HepG2 (cell line): Measurements from ENCODE around the gene TMC2. TPM values are rescaled to one million over a fixed set of nuclear protein-coding genes. Genes with fewer than 3 reads are reported as not detected.

Source experiments
- ATAD3A ChIP-seq: sonication (generic); formaldehyde crosslinking; IDR thresholded peaks from 2 replicates; pipeline ENCODE4 v1.4.0; 2020; ENCODE audit warnings: missing genetic modification reagents
- BORCS8-MEF2B ChIP-seq: sonication (generic); formaldehyde crosslinking; IDR thresholded peaks from 2 replicates; pipeline ENCODE4 v1.8.0; 2022; ENCODE audit warnings: mild to moderate bottlenecking, missing genetic modification reagents
- FOXC1 ChIP-seq: sonication (generic); formaldehyde crosslinking; IDR thresholded peaks from 2 replicates; pipeline ENCODE4 v1.8.0; 2022; ENCODE audit warnings: mild to moderate bottlenecking, missing genetic modification reagents, borderline replicate concordance
- GTF2F1 ChIP-seq: fragments of 150-350 bp; IDR thresholded peaks from 2 replicates; pipeline ENCODE4 v1.6.1; 2014; ENCODE audit warnings: low read length
- PAF1 ChIP-seq: IDR thresholded peaks from 2 replicates; pipeline ENCODE4 v1.6.1; 2016; ENCODE audit warnings: missing genetic modification reagents, missing compliant biosample characterization
- RBAK ChIP-seq: sonication (generic); formaldehyde crosslinking; IDR thresholded peaks from 2 replicates; pipeline ENCODE4 v1.5.1; 2020; ENCODE audit warnings: mild to moderate bottlenecking, missing genetic modification reagents
- RBM39 ChIP-seq: fragments of 200-400 bp; formaldehyde crosslinking; IDR thresholded peaks from one replicate; pipeline ENCODE4 v1.6.1; 2018; ENCODE audit warnings: antibody characterized with exemption, mild to moderate bottlenecking, low read depth, low read length; ENCODE audit not compliant: poor library complexity, severe bottlenecking
- REL ChIP-seq: sonication (generic); formaldehyde crosslinking; conservative IDR thresholded peaks from 2 replicates; pipeline ENCODE4 v1.8.0; 2022; ENCODE audit warnings: mild to moderate bottlenecking, missing genetic modification reagents, moderate library complexity
- TCF7L2 ChIP-seq: IDR thresholded peaks from 2 replicates; pipeline ENCODE4 v1.6.1; 2011; ENCODE audit warnings: mild to moderate bottlenecking, low read depth, low read length, moderate library complexity
- THYN1 ChIP-seq: sonication (generic); formaldehyde crosslinking; IDR thresholded peaks from 2 replicates; pipeline ENCODE4 v1.8.1; 2023; ENCODE audit warnings: low read depth, mild to moderate bottlenecking, moderate library complexity, missing genetic modification reagents, borderline replicate concordance
- TOE1 ChIP-seq: sonication (generic); formaldehyde crosslinking; IDR thresholded peaks from 2 replicates; pipeline ENCODE4 v1.4.0; 2020; ENCODE audit warnings: mild to moderate bottlenecking, missing genetic modification reagents
- ZFP82 ChIP-seq: sonication (generic); formaldehyde crosslinking; IDR thresholded peaks from 2 replicates; pipeline ENCODE4 v1.5.1; 2020; ENCODE audit warnings: mild to moderate bottlenecking, missing genetic modification reagents, borderline replicate concordance
- ZNF263 ChIP-seq: sonication (generic); formaldehyde crosslinking; IDR thresholded peaks from 2 replicates; pipeline ENCODE4 v1.4.0; 2020; ENCODE audit warnings: missing genetic modification reagents
- ZNF264 ChIP-seq: sonication (generic); formaldehyde crosslinking; IDR thresholded peaks from 2 replicates; pipeline ENCODE4 v1.4.0; 2020; ENCODE audit warnings: missing genetic modification reagents
- ZNF451 ChIP-seq: sonication (generic); formaldehyde crosslinking; IDR thresholded peaks from 2 replicates; pipeline ENCODE4 v1.5.0; 2020; ENCODE audit warnings: mild to moderate bottlenecking, missing genetic modification reagents
- ZNF557 ChIP-seq: sonication (generic); formaldehyde crosslinking; IDR thresholded peaks from 2 replicates; pipeline ENCODE4 v1.4.0; 2020; ENCODE audit warnings: missing genetic modification reagents
- ZNF841 ChIP-seq: sonication (generic); formaldehyde crosslinking; IDR thresholded peaks from 2 replicates; pipeline ENCODE4 v1.8.1; 2023; ENCODE audit warnings: missing genetic modification reagents, borderline replicate concordance
- ZNF878 ChIP-seq: sonication (generic); formaldehyde crosslinking; IDR thresholded peaks from 2 replicates; pipeline ENCODE4 v1.8.1; 2023; ENCODE audit warnings: mild to moderate bottlenecking, missing genetic modification reagents, moderate library complexity
- ZSCAN25 ChIP-seq: sonication (generic); formaldehyde crosslinking; IDR thresholded peaks from 2 replicates; pipeline ENCODE4 v1.8.0; 2022; ENCODE audit warnings: mild to moderate bottlenecking, missing genetic modification reagents
- polyA plus RNA-seq, 8 experiments: library from polyadenylated mRNA; depleted of rRNA in 3 of 8; stranded (reverse) in 7 of 8; unstranded in 1 of 8; fragments of >200 nt; fragmentation: Illumina TruSeq in 4 of 8; extraction: Trizol in 4 of 8; gene quantifications; 2 replicates each; pipeline versions ENCODE4 v1.2.1 to v1.2.3, GENCODE V29; 2011 to 2016; ENCODE audit warnings: low read depth in 4 of 8, missing spikeins in 1 of 8, mixed read lengths in 1 of 8; ENCODE audit not compliant: insufficient read depth in 1 of 8
- total RNA-seq, 5 experiments: library from RNA; depleted of rRNA; stranded (reverse); fragments of >200 nt; fragmentation: Illumina TruSeq; extraction: Trizol; gene quantifications; 2 replicates each; pipeline ENCODE4 v1.2.3, GENCODE V29; 2016; ENCODE audit warnings: low read depth in 1 of 5
- TF ChIP-seq, protein P1 (sequence below): sonication (generic); formaldehyde crosslinking; IDR thresholded peaks from 2 replicates; pipeline ENCODE4 v1.8.0; 2022; ENCODE audit warnings: missing genetic modification reagents, mild to moderate bottlenecking, borderline replicate concordance
- TF ChIP-seq, protein P2 (sequence below): sonication (generic); formaldehyde crosslinking; IDR thresholded peaks from 2 replicates; pipeline ENCODE4 v1.5.1; 2020; ENCODE audit warnings: missing genetic modification reagents, mild to moderate bottlenecking, borderline replicate concordance
- TF ChIP-seq, protein P3 (sequence below): sonication (generic); formaldehyde crosslinking; IDR thresholded peaks from 2 replicates; pipeline ENCODE4 v1.5.0; 2020; ENCODE audit warnings: missing genetic modification reagents
- TF ChIP-seq, protein P4 (sequence below): sonication (generic); formaldehyde crosslinking; IDR thresholded peaks from 2 replicates; pipeline ENCODE4 v1.4.0; 2020; ENCODE audit warnings: missing genetic modification reagents

Gene TMC2
- total and polyA plus RNA-seq, 2 of the 13 experiments (the other 11 are each of a cell fraction or from before 2014, with no cell fraction given) = not detected

DNA sequence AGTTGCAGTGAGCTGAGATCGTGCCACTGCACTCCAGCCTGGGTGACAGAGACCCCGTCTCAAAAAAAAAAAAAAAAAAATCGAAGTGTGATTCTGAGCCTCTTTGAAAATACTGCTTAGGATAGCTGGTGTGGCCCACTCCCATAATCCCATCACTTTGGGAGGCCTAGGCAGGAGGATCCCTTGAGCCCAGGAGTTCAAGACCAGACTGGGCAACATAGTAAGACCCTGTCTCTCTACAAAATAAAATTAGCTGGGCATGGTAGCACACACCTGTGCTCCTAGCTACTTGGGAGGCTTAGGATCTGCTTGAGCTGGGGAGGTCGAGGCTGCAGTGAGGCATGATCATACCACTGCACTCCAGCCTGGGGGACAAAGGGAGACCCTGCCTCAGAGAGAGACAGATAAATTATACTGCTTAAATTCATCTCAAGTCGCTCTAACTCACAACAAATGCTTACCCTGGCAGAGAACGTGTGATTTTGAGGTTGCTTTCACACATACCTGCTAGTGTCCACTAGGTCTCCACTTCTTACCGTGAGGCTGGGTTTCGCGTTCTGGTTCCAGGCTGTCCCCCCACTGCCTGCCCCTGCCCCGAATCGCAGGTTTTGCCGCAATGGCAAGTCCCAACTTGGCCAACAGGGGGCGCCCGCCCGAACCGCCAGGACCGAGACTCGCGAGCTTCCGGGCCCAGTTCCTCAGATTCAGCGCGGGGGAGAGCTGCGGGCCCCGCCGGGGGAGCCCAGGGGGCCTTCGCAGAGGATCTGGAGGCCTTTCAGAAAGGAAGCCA, 12.3 kb upstream of the TMC2 start (continued):
- TF ChIP-seq, protein P1, sequence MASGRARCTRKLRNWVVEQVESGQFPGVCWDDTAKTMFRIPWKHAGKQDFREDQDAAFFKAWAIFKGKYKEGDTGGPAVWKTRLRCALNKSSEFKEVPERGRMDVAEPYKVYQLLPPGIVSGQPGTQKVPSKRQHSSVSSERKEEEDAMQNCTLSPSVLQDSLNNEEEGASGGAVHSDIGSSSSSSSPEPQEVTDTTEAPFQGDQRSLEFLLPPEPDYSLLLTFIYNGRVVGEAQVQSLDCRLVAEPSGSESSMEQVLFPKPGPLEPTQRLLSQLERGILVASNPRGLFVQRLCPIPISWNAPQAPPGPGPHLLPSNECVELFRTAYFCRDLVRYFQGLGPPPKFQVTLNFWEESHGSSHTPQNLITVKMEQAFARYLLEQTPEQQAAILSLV = no peak
- TF ChIP-seq ZSCAN25 (0 out of 2 replicates have a peak, but pooled peaks have one; percentile 32), REL (CRISPR knock-in tag) (no peak), FOXC1 (peak; percentile 9; the same call in 1 of the 2 replicates), GTF2F1 (no peak), THYN1 (no peak), RBAK (no peak; the same call in 1 of the 2 replicates), ATAD3A (no peak), ZNF841 (CRISPR knock-in tag) (no peak), BORCS8-MEF2B (CRISPR knock-in tag) (peak; percentile 85), ZNF557 (CRISPR knock-in tag) (no peak; the same call in 1 of the 2 replicates), ZNF263 (CRISPR knock-in tag) (peak; percentile 34; the same call in 1 of the 2 replicates), ZNF264 (CRISPR knock-in tag) (no peak; the same call in 1 of the 2 replicates), TOE1 (no peak), ZNF451 (CRISPR knock-in tag) (peak; percentile 80; the same call in 1 of the 2 replicates), ZFP82 (CRISPR knock-in tag) (no peak), ZNF878 (CRISPR knock-in tag) (no peak), PAF1 (no peak), TCF7L2 (no peak), RBM39 (no peak)
- TF ChIP-seq, protein P2, sequence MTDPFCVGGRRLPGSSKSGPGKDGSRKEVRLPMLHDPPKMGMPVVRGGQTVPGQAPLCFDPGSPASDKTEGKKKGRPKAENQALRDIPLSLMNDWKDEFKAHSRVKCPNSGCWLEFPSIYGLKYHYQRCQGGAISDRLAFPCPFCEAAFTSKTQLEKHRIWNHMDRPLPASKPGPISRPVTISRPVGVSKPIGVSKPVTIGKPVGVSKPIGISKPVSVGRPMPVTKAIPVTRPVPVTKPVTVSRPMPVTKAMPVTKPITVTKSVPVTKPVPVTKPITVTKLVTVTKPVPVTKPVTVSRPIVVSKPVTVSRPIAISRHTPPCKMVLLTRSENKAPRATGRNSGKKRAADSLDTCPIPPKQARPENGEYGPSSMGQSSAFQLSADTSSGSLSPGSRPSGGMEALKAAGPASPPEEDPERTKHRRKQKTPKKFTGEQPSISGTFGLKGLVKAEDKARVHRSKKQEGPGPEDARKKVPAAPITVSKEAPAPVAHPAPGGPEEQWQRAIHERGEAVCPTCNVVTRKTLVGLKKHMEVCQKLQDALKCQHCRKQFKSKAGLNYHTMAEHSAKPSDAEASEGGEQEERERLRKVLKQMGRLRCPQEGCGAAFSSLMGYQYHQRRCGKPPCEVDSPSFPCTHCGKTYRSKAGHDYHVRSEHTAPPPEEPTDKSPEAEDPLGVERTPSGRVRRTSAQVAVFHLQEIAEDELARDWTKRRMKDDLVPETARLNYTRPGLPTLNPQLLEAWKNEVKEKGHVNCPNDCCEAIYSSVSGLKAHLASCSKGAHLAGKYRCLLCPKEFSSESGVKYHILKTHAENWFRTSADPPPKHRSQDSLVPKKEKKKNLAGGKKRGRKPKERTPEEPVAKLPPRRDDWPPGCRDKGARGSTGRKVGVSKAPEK = peak; percentile 89; the same call in 1 of the 2 replicates
- TF ChIP-seq, protein P3, sequence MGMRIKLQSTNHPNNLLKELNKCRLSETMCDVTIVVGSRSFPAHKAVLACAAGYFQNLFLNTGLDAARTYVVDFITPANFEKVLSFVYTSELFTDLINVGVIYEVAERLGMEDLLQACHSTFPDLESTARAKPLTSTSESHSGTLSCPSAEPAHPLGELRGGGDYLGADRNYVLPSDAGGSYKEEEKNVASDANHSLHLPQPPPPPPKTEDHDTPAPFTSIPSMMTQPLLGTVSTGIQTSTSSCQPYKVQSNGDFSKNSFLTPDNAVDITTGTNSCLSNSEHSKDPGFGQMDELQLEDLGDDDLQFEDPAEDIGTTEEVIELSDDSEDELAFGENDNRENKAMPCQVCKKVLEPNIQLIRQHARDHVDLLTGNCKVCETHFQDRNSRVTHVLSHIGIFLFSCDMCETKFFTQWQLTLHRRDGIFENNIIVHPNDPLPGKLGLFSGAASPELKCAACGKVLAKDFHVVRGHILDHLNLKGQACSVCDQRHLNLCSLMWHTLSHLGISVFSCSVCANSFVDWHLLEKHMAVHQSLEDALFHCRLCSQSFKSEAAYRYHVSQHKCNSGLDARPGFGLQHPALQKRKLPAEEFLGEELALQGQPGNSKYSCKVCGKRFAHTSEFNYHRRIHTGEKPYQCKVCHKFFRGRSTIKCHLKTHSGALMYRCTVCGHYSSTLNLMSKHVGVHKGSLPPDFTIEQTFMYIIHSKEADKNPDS (CRISPR knock-in tag) = no peak
- TF ChIP-seq, protein P4, sequence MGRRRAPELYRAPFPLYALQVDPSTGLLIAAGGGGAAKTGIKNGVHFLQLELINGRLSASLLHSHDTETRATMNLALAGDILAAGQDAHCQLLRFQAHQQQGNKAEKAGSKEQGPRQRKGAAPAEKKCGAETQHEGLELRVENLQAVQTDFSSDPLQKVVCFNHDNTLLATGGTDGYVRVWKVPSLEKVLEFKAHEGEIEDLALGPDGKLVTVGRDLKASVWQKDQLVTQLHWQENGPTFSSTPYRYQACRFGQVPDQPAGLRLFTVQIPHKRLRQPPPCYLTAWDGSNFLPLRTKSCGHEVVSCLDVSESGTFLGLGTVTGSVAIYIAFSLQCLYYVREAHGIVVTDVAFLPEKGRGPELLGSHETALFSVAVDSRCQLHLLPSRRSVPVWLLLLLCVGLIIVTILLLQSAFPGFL (CRISPR knock-in tag) = no peak
